ENCODE results near the gene DPH1.
"Not testable (repeated sequence)": the region's sequence is repeated elsewhere in the genome, so short reads cannot be mapped to it uniquely, and the experiment has no call there.

DPH1 gene

GRCh38 chr17:2008332-2009126 is 21.4 kb upstream of the DPH1 start:
- DNase-seq, result no peak

- DNase-seq, result no peak
These were observed 20.2 kb upstream of the DPH1 start for GRCh38 chr17:2009737-2010136.

- DNase-seq, result no peak
These were observed 18.3 kb upstream of the DPH1 start for GRCh38 chr17:2011411-2012371.

- DNase-seq, result no peak
These were observed 17.5 kb upstream of the DPH1 start for GRCh38 chr17:2012499-2012898.

GRCh38 chr17:2013220-2013993 is 16.5 kb upstream of the DPH1 start:
- DNase-seq, result not testable (repeated sequence)

- DNase-seq, result no peak
These were observed 16.0 kb upstream of the DPH1 start for GRCh38 chr17:2013994-2014317.

- no peak for DNase-seq
These were observed 14.6 kb upstream of the DPH1 start for GRCh38 chr17:2015314-2015713.

GRCh38 chr17:2016494-2016893 is 13.5 kb upstream of the DPH1 start:
- no peak for DNase-seq

- DNase-seq, result no peak
These were observed 12.5 kb upstream of the DPH1 start for GRCh38 chr17:2017274-2017941.

- DNase-seq, result no peak
These were observed 11.0 kb upstream of the DPH1 start for GRCh38 chr17:2018716-2019510.

GRCh38 chr17:2019723-2020122 is 10.2 kb upstream of the DPH1 start:
- DNase-seq, result no peak

- DNase-seq, result no peak
These were observed 9.2 kb upstream of the DPH1 start for GRCh38 chr17:2020721-2021120.

GRCh38 chr17:2022647-2023240 is 7.2 kb upstream of the DPH1 start:
- DNase-seq, result no peak

GRCh38 chr17:2023256-2023655 is 6.7 kb upstream of the DPH1 start:
- no peak for DNase-seq

GRCh38 chr17:2023692-2024571 is 6.0 kb upstream of the DPH1 start:
- no peak for DNase-seq

GRCh38 chr17:2024572-2025219 is 5.3 kb upstream of the DPH1 start:
- DNase-seq, result no peak

GRCh38 chr17:2025220-2025621 is 4.7 kb upstream of the DPH1 start, which contains the start of gene RTN4RL1:
TSS of gene RTN4RL1 (minus strand) at chr17:2025334. CDS start at chr17:2024865, 469 bp downstream.
- DNase-seq, result no peak

GRCh38 chr17:2025622-2026309 is 4.2 kb upstream of the DPH1 start:
- no peak for DNase-seq

All from SIG-M5 (cell line).